Epithelial cell of esophagus (primary cell): Measurements from ENCODE around the gene SHISA4.
A peak's percentile ranks its signal among the peaks of the same experiment; 100 is the strongest.

Experiments used
- DNase-seq: peaks from one replicate; pipeline ENCODE4 v3.0.0; 2010; ENCODE audit warnings: low read depth
- H3K4me3 ChIP-seq: 2 replicates; pipeline ENCODE4 v1.5.1; 2011; ENCODE audit warnings: mild to moderate bottlenecking, low read length, control low read depth
- CTCF ChIP-seq: IDR thresholded peaks from 2 replicates; pipeline ENCODE4 v1.5.1; 2011; ENCODE audit warnings: low read depth, mild to moderate bottlenecking, low read length, control low read depth, inconsistent platforms; ENCODE audit not compliant: insufficient read depth; ENCODE audit errors: missing control alignments

SHISA4 gene

GRCh38 chr1:201917362-201918033 lies 28.8 kb downstream of the SHISA4 start:
- DNase-seq = peak; percentile 55
- no peak for TF ChIP-seq CTCF
- H3K4me3 ChIP-seq = no peak overlapping the region

GRCh38 chr1:201918343-201918742 lies 29.6 kb downstream of the SHISA4 start:
- no peak for DNase-seq
- no peak for TF ChIP-seq CTCF
- no peak overlapping the region for H3K4me3 ChIP-seq

- DNase-seq = no peak
- no peak overlapping the region for H3K4me3 ChIP-seq
- TF ChIP-seq CTCF = no peak
These were observed 33.4 kb downstream of the SHISA4 start for GRCh38 chr1:201921952-201922558.

DNA sequence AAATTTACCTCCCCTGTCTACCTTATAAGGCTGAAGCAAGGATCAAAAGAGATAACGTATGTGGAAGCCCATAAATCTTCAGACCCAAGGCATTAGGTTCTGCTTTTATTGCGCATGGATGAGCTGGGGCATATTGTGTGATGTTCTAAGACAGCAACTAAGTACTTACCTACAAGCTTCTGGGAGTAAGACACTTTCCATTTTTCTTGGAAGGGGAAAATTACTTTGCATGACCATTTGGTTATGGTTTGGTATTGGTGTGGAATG lies 36.5 kb downstream of the SHISA4 start:
- no peak for DNase-seq
- no peak for TF ChIP-seq CTCF
- no peak overlapping the region for H3K4me3 ChIP-seq

DNA sequence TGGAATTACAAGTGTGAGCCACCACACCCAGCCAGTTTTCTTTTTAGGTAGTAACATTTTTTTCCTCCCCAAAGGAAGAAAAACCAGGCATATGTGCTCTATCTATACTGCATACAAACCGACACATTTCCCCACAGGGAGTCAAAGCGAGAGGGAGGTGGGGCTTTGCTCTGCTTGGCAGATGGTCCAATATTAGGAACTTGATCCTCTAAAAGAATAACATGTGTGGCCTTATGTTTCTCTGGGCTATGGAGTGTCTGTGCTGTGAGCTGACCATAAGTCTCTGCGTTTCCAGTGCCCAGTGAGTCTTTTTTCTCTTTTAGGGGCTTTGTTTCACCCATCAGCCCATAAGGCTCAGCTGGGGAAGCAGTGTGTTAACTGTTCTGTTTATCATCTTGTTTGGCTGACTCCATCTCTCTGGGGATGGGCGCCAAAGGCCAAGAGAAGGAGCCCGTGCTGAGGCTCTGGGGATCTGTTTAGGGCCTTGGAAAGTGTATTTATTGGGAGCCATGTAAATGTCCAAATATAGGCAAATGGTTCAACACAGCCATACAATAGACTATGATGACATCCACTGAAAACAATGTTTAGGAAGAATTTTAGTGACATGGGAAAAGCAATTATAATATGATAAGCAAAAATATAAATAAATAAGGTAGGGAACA lies 37.4 kb downstream of the SHISA4 start:
- TF ChIP-seq CTCF = no peak
- no peak overlapping the region for H3K4me3 ChIP-seq
- no peak for DNase-seq

- no peak for DNase-seq
- TF ChIP-seq CTCF = no peak
- H3K4me3 ChIP-seq = no peak overlapping the region
These were observed 39.6 kb downstream of the SHISA4 start for GRCh38 chr1:201928266-201928665.

- DNase-seq = no peak
- no peak for TF ChIP-seq CTCF
- H3K4me3 ChIP-seq = no peak overlapping the region
These were observed 41.4 kb downstream of the SHISA4 start for GRCh38 chr1:201930137-201930536.
